ENCODE measurements around the gene DDX42. TPM values are rescaled to one million over a fixed set of nuclear protein-coding genes. Genes with fewer than 3 reads are reported as not detected.

The DDX42 gene
- total RNA-seq, 1 experiment from 2014 or later: 174 TPM

GRCh38 chr17:63809970-63810369, 36.0 kb downstream of the DDX42 start:
- DNase-seq (ENCODE audit: low read depth, low spot score) (no peak), ATAC-seq (no peak)
- Histone ChIP-seq H3K9me3 (ENCODE audit: control insufficient read depth in 1 of 2, insufficient read depth in 1 of 2, low read depth in 1 of 2, low read length in 2 of 2) (no peaks in the 10 kb centered on the region), H3K4me2 (ENCODE audit: low read length) (no peak overlapping the region), H3K27me3 (ENCODE audit: insufficient read depth, low read length) (no peaks in the 10 kb centered on the region), H3K9ac (ENCODE audit: low read length) (no peak overlapping the region), H2AFZ (ENCODE audit: low read depth, low read length, poor library complexity, severe bottlenecking) (no peak overlapping the region), H3K9me2 (ENCODE audit: insufficient read depth) (no peaks in the 10 kb centered on the region), H3K27ac (ENCODE audit: low read depth, low read length) (no peak overlapping the region), H4K20me1 (ENCODE audit: insufficient read depth) (no peaks in the 10 kb centered on the region), H3K36me3 (ENCODE audit: control insufficient read depth in 1 of 2, insufficient read depth in 2 of 2, low read length in 2 of 2) (peaks cover 90 to 91% of the 10 kb centered on the region in 2 experiments), H3K79me2 (ENCODE audit: insufficient read depth, low read length) (peaks cover 50% of the 10 kb centered on the region), H3K4me1 (ENCODE audit: control insufficient read depth in 1 of 2, insufficient read depth in 2 of 2, low read length in 2 of 2) (no peaks in the 10 kb centered on the region), H3K4me3 (replicated peaks in 1 of 2; ENCODE audit: low read depth in 1 of 2, low read length in 2 of 2) (no peak overlapping the region)
- ChIA-PET CTCF (no interaction called here), POLR2A (interaction anchor here (1.2 kb wide), 1 partner anchor 36 kb away, joined by 3 read pairs; the partner anchor contains the start of genes CCDC47 and DDX42), RAD21 (ENCODE audit: low non-redundant PET in 1 of 2, low total read pairs in 2 of 2, uncharacterized antibody in 2 of 2, unreplicated experiment in 2 of 2) (no interaction called here)
- no TSS peak for BruUV-seq (replicated peaks)
- intact Hi-C loops (cut with micrococcal nuclease): no loop called here
- TF ChIP-seq EGR1 (IDR thresholded peaks at IDR 0.05; ENCODE audit: low read depth): no peak
- TF ChIP-seq ZFX (IDR thresholded peaks at IDR 0.05): no peak
- TF ChIP-seq SP1 (IDR thresholded peaks at IDR 0.05; ENCODE audit: low read depth): no peak
- no peak for TF ChIP-seq TCF7L2 (IDR thresholded peaks at IDR 0.05; ENCODE audit: borderline replicate concordance, extremely low read depth, insufficient read depth, insufficient read length)
- TF ChIP-seq FOSL1 (IDR thresholded peaks at IDR 0.05; ENCODE audit: low read depth): no peak
- TF ChIP-seq, protein P1, sequence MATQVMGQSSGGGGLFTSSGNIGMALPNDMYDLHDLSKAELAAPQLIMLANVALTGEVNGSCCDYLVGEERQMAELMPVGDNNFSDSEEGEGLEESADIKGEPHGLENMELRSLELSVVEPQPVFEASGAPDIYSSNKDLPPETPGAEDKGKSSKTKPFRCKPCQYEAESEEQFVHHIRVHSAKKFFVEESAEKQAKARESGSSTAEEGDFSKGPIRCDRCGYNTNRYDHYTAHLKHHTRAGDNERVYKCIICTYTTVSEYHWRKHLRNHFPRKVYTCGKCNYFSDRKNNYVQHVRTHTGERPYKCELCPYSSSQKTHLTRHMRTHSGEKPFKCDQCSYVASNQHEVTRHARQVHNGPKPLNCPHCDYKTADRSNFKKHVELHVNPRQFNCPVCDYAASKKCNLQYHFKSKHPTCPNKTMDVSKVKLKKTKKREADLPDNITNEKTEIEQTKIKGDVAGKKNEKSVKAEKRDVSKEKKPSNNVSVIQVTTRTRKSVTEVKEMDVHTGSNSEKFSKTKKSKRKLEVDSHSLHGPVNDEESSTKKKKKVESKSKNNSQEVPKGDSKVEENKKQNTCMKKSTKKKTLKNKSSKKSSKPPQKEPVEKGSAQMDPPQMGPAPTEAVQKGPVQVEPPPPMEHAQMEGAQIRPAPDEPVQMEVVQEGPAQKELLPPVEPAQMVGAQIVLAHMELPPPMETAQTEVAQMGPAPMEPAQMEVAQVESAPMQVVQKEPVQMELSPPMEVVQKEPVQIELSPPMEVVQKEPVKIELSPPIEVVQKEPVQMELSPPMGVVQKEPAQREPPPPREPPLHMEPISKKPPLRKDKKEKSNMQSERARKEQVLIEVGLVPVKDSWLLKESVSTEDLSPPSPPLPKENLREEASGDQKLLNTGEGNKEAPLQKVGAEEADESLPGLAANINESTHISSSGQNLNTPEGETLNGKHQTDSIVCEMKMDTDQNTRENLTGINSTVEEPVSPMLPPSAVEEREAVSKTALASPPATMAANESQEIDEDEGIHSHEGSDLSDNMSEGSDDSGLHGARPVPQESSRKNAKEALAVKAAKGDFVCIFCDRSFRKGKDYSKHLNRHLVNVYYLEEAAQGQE (IDR thresholded peaks at IDR 0.05; ENCODE audit: low read depth): no peak
- no peak for TF ChIP-seq CEBPB (IDR thresholded peaks at IDR 0.05; ENCODE audit: low read depth)
- no peak for TF ChIP-seq SRF (IDR thresholded peaks at IDR 0.05; ENCODE audit: low read depth)
- TF ChIP-seq POLR2AphosphoS5 (IDR thresholded peaks at IDR 0.05; ENCODE audit: low read depth, low read length): no peak
- TF ChIP-seq MAX (IDR thresholded peaks at IDR 0.05): no peak
- no peak for TF ChIP-seq SIN3A (IDR thresholded peaks at IDR 0.05; ENCODE audit: low read depth)
- no peak for TF ChIP-seq ZBTB33 (IDR thresholded peaks at IDR 0.05; ENCODE audit: extremely low read depth, insufficient replicate concordance, low read length)
- no peak for TF ChIP-seq ZNF274 (IDR thresholded peaks at IDR 0.05; ENCODE audit: low read depth, low read length)
- no peak for TF ChIP-seq JUND (IDR thresholded peaks at IDR 0.05)
- no peak for TF ChIP-seq ATF3 (IDR thresholded peaks at IDR 0.05)
- no peak for TF ChIP-seq EZH2 (IDR thresholded peaks at IDR 0.05)
- TF ChIP-seq RAD21 (IDR thresholded peaks at IDR 0.05; ENCODE audit: low read depth): no peak
- TF ChIP-seq ELF1 (IDR thresholded peaks at IDR 0.05; ENCODE audit: borderline replicate concordance, low read depth): no peak
